KMS-11 (cell line): ENCODE measurements around the gene OSBPL5.

ENCODE experiments used
- H2AFZ ChIP-seq: fragments of 200-600 bp; sonication (generic); 2 replicates; pipeline ENCODE4 v1.6.1; 2016; ENCODE audit warnings: antibody characterized with exemption, mixed run types, low read depth
- H3K27ac ChIP-seq: fragments of 200-600 bp; sonication (generic); 2 replicates; pipeline ENCODE4 v1.6.1; 2016; ENCODE audit warnings: mild to moderate bottlenecking, mixed run types
- H3K27me3 ChIP-seq: fragments of 200-600 bp; sonication (generic); 2 replicates; pipeline ENCODE4 v1.6.1; 2017; ENCODE audit warnings: mild to moderate bottlenecking, low read depth, mixed run types, moderate library complexity; ENCODE audit not compliant: insufficient read depth
- H3K36me3 ChIP-seq: fragments of 200-600 bp; sonication (generic); 2 replicates; pipeline ENCODE4 v1.6.1; 2017; ENCODE audit warnings: mild to moderate bottlenecking, mixed run types; ENCODE audit not compliant: insufficient read depth
- H3K4me1 ChIP-seq: fragments of 200-600 bp; sonication (generic); 2 replicates; pipeline ENCODE4 v1.6.1; 2016; ENCODE audit warnings: mild to moderate bottlenecking, low read depth, mixed run types; ENCODE audit not compliant: poor library complexity, severe bottlenecking
- H3K4me2 ChIP-seq: fragments of 200-600 bp; sonication (generic); 2 replicates; pipeline ENCODE4 v1.7.0; 2016; ENCODE audit warnings: mild to moderate bottlenecking, mixed run types
- H3K4me3 ChIP-seq: fragments of 200-600 bp; sonication (generic); IDR thresholded peaks from 2 replicates; pipeline ENCODE4 v1.6.1; 2017; ENCODE audit warnings: low read depth, low read length, mixed read lengths; ENCODE audit not compliant: insufficient read depth
- H3K79me2 ChIP-seq: fragments of 200-600 bp; sonication (generic); 2 replicates; pipeline ENCODE4 v1.6.1; 2016; ENCODE audit warnings: low read depth, mixed run types; ENCODE audit not compliant: insufficient read depth
- H3K9ac ChIP-seq: fragments of 200-600 bp; sonication (generic); 2 replicates; pipeline ENCODE4 v1.6.1; 2016; ENCODE audit warnings: mild to moderate bottlenecking, mixed run types
- H4K20me1 ChIP-seq: fragments of 200-600 bp; sonication (generic); 2 replicates; pipeline ENCODE4 v1.6.1; 2016; ENCODE audit warnings: mild to moderate bottlenecking, mixed run types; ENCODE audit not compliant: insufficient read depth
- TF ChIP-seq, protein P1 (sequence below): fragments of 200-600 bp; sonication (generic); conservative IDR thresholded peaks from 2 replicates; pipeline ENCODE4 v1.6.1; 2017; ENCODE audit warnings: low read depth, mild to moderate bottlenecking, antibody characterized with exemption, low read length, moderate library complexity, mixed read lengths

Gene OSBPL5

DNA sequence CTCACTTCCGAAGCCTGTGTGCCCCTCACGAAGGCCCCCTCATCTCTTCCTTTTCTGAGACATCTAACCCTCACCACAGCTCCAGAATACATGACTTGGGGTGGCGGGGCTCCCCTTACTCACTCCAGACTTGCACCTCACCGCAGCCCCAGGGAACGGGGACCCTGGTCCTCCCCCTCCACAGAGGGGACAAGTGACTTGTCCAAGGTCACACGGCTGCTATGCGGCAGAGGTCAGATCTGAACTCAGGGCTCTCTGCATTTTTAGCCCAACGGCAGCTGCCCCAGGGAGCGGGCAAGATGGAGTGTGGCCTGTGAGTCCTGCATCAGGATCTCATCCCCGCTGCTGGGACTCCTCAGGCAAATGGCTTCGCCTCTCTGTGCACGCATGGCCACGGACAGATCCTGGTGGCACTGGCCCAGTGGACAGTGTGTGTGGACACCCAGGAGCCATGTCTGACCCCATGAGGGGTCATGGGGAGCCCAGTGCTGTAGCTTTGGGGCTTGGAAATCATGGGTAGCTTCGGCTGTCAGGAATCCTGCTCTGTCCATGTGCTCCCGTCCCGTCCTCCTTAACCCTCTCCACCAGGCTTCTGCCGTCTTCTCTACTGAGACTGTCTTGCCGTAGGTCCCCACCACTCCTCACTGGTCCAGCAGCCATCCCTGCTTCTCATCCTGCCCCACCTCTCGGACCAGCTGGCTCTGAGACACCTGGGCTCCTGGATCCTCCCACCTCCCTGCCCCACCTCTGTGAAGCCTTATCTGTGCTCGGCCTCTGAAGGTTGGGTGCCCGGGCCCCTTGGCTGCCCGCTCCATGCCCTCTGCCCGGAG lies 59.9 kb downstream of the OSBPL5 start:
- no peaks in the 10 kb centered on the region for H3K79me2 ChIP-seq
- TF ChIP-seq, protein P1, sequence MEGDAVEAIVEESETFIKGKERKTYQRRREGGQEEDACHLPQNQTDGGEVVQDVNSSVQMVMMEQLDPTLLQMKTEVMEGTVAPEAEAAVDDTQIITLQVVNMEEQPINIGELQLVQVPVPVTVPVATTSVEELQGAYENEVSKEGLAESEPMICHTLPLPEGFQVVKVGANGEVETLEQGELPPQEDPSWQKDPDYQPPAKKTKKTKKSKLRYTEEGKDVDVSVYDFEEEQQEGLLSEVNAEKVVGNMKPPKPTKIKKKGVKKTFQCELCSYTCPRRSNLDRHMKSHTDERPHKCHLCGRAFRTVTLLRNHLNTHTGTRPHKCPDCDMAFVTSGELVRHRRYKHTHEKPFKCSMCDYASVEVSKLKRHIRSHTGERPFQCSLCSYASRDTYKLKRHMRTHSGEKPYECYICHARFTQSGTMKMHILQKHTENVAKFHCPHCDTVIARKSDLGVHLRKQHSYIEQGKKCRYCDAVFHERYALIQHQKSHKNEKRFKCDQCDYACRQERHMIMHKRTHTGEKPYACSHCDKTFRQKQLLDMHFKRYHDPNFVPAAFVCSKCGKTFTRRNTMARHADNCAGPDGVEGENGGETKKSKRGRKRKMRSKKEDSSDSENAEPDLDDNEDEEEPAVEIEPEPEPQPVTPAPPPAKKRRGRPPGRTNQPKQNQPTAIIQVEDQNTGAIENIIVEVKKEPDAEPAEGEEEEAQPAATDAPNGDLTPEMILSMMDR = no peak
- H3K36me3 ChIP-seq = no peaks in the 10 kb centered on the region
- no peak overlapping the region for H3K9ac ChIP-seq
- H3K27ac ChIP-seq = no peak overlapping the region
- no peak overlapping the region for H3K4me2 ChIP-seq
- no peak overlapping the region for H2AFZ ChIP-seq
- no peaks in the 10 kb centered on the region for H3K27me3 ChIP-seq
- no peaks in the 10 kb centered on the region for H3K4me1 ChIP-seq
- H3K4me3 ChIP-seq = no peak overlapping the region
- no peaks in the 10 kb centered on the region for H4K20me1 ChIP-seq

DNA sequence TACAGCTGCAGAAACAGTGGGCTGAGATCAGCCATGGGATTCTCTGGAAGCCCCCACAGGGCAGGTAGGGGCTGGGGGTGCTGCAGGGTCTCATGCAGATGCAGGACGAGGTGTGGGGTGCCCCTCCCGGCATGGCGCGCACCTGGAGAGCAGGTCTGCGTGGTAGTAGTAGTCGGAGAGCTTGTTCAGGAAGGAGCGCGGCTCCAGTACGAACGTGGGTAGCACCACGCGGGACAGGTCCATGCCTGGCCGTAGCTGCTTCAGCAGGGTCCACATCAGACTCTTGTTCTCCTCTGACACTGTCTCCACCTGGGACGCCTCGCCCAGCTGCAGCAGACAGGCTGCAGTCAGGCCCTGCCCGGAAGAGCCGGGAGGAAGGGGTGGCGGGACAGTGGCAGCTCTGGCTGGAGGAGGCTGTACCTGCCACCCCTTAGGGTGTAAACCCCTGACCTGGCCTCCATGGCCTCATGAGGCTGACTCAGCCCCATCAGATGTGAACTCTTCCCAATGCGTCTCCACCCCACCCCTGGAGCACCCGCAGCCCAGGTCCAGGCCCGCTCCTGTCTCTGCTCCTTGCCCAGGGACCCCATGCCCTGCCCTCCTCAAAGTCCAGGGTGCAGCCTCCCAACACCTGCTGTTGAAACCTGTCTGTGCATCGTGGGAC lies 60.9 kb downstream of the OSBPL5 start:
- no peaks in the 10 kb centered on the region for H4K20me1 ChIP-seq
- no peak overlapping the region for H3K9ac ChIP-seq
- H2AFZ ChIP-seq = no peak overlapping the region
- H3K4me2 ChIP-seq = no peak overlapping the region
- H3K79me2 ChIP-seq = no peaks in the 10 kb centered on the region
- H3K27ac ChIP-seq = no peak overlapping the region
- H3K4me1 ChIP-seq = no peaks in the 10 kb centered on the region
- no peaks in the 10 kb centered on the region for H3K36me3 ChIP-seq
- no peak overlapping the region for H3K4me3 ChIP-seq
- H3K27me3 ChIP-seq = no peaks in the 10 kb centered on the region
- TF ChIP-seq, protein P1 = no peak

DNA sequence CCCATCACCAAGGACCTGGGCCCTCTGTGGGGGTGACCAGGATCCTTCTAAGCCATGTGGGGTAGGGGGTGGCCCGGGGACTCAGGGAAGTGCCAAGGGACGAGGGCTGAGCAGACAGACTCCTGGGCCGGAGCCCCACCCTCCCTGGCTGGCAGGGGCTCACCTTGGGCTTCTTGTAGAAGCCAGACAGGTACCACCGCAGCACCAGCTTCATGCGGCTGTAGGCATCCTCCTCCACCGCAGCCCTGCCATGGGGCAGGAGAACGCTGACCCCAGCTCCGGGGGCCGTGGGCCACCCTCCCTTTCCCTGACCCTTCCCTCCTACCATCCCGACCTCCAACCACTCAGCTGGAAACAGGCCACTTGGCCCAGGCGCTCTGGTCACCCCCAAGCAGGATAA lies 62.0 kb downstream of the OSBPL5 start:
- H4K20me1 ChIP-seq = no peaks in the 10 kb centered on the region
- H3K27me3 ChIP-seq = no peaks in the 10 kb centered on the region
- H2AFZ ChIP-seq = no peak overlapping the region
- no peak overlapping the region for H3K4me3 ChIP-seq
- TF ChIP-seq, protein P1 = no peak
- H3K4me2 ChIP-seq = no peak overlapping the region
- H3K27ac ChIP-seq = no peak overlapping the region
- H3K4me1 ChIP-seq = no peaks in the 10 kb centered on the region
- H3K36me3 ChIP-seq = no peaks in the 10 kb centered on the region
- H3K9ac ChIP-seq = no peak overlapping the region
- no peaks in the 10 kb centered on the region for H3K79me2 ChIP-seq

DNA sequence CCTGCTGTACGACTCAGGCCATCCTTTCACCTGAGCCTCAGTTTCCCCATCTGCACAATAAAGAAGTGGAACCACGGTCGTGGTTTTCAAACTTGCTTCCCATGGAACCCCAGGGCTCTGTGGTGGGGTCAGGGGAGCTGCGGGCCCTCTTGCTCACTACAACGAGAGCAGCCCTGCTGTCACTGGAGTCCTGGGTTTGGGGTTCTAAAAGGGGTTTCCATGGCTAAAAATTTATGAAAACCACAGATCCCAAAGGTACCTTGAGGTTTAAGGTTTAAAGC lies 62.5 kb downstream of the OSBPL5 start:
- H2AFZ ChIP-seq = no peak overlapping the region
- H3K27me3 ChIP-seq = no peaks in the 10 kb centered on the region
- H3K79me2 ChIP-seq = no peaks in the 10 kb centered on the region
- H4K20me1 ChIP-seq = no peaks in the 10 kb centered on the region
- no peak overlapping the region for H3K4me2 ChIP-seq
- H3K36me3 ChIP-seq = no peaks in the 10 kb centered on the region
- H3K9ac ChIP-seq = no peak overlapping the region
- H3K4me3 ChIP-seq = no peak overlapping the region
- H3K4me1 ChIP-seq = no peaks in the 10 kb centered on the region
- TF ChIP-seq, protein P1 = no peak
- no peak overlapping the region for H3K27ac ChIP-seq
